ENCODE results near the gene SPDYE4.

- TF ChIP-seq CTCF (IDR thresholded peaks at IDR 0.05) (no peak), POLR2A (IDR thresholded peaks at IDR 0.05) (no peak)
These were observed 31.3 kb downstream of the SPDYE4 start for GRCh38 chr17:8726941-8727555.

Data from prostate gland (tissue), 2 donors.